HCT116 (cell line): ENCODE measurements around the gene FAM131C. TPM values are rescaled to one million over a fixed set of nuclear protein-coding genes. Genes with fewer than 3 reads are reported as not detected.

Source experiments
- ATAC-seq: fragments of 200-7000 bp; cut with Tn5 transposase; 2 replicates; pipeline ENCODE4 v1.9.1; 2020; ENCODE audit warnings: mild to moderate bottlenecking, moderate library complexity
- BruUV-seq: library from RNA; stranded (reverse); fragments of 400-500 nt; replicated peaks from 2 replicates; lab custom pipeline; 2021; lab: Mats Ljungman, UMichigan
- CTCF ChIA-PET: fragments of 300-600 bp; sonication (Branson Sonifier 250); formaldehyde crosslinking; loops from one replicate; lab custom pipeline; 2021; ENCODE audit warnings: antibody characterized with exemption; lab: Charles Lee
- POLR2A ChIA-PET: fragments of 300-600, 350-600 bp; sonication (Branson Sonifier 250); formaldehyde crosslinking; loops from one replicate; lab custom pipeline; 2021; ENCODE audit warnings: antibody characterized with exemption; lab: Charles Lee
- RAD21 ChIA-PET, 2 experiments: fragments of 300-600 bp; sonication (Branson Sonifier 250); formaldehyde crosslinking; loops; one replicate each; lab custom pipeline; 2023; ENCODE audit warnings: low total read pairs in 2 of 2; ENCODE audit not compliant: uncharacterized antibody in 2 of 2, unreplicated experiment in 2 of 2, low non-redundant PET in 1 of 2; lab: Charles Lee
- DNase-seq: peaks from one replicate; pipeline ENCODE4 v3.0.0-alpha.2; 2010; ENCODE audit warnings: low read depth, low spot score
- H2AFZ ChIP-seq: fragments of 200-600 bp; shearing (Covaris generic), sonication (generic); 2 replicates; pipeline ENCODE4 v1.6.1; 2017; ENCODE audit warnings: low read depth, mixed run types, mixed read lengths, antibody characterized with exemption, low read length; ENCODE audit not compliant: poor library complexity, severe bottlenecking
- H3K27ac ChIP-seq: 2 replicates; pipeline ENCODE4 v1.5.1; 2012; ENCODE audit warnings: low read depth, low read length
- H3K27me3 ChIP-seq: fragments of 200-600 bp; sonication (generic); 2 replicates; pipeline ENCODE4 v1.6.1; 2016; ENCODE audit warnings: mixed run types, low read length, mixed read lengths; ENCODE audit not compliant: insufficient read depth
- H3K36me3 ChIP-seq, 2 experiments: fragments of 200-500 bp in 1 of 2; fragments of 200-600 bp in 1 of 2; sonication (Bioruptor generic) in 1 of 2; sonication (generic) in 1 of 2; 2 replicates each; pipeline versions ENCODE4 v1.5.1 to v1.6.1; 2014 to 2016; ENCODE audit warnings: low read length in 2 of 2, inconsistent platforms in 1 of 2, mixed read lengths in 1 of 2, mixed run types in 1 of 2; ENCODE audit not compliant: insufficient read depth in 2 of 2, control insufficient read depth in 1 of 2
- H3K4me1 ChIP-seq, 2 experiments: fragments of 200-600 bp in 1 of 2; sonication (generic) in 1 of 2; 2 replicates each; pipeline versions ENCODE4 v1.5.1 to v1.6.1; 2012 to 2017; ENCODE audit warnings: low read length in 2 of 2, inconsistent platforms in 1 of 2, mild to moderate bottlenecking in 1 of 2, mixed read lengths in 1 of 2, mixed run types in 1 of 2, moderate library complexity in 1 of 2; ENCODE audit not compliant: insufficient read depth in 2 of 2, control insufficient read depth in 1 of 2
- H3K4me2 ChIP-seq: fragments of 200-600 bp; sonication (generic); 2 replicates; pipeline ENCODE4 v1.6.1; 2017; ENCODE audit warnings: mixed run types, low read length, mixed read lengths
- H3K4me3 ChIP-seq, 2 experiments: fragments of 200-600 bp in 1 of 2; sonication (generic) in 1 of 2; replicated peaks in 1 of 2; 2 replicates each; pipeline ENCODE4 v1.5.1; 2011 to 2016; ENCODE audit warnings: low read length in 2 of 2, control low read depth in 1 of 2, low read depth in 1 of 2, mild to moderate bottlenecking in 1 of 2, mixed read lengths in 1 of 2, mixed run types in 1 of 2
- H3K79me2 ChIP-seq: fragments of 200-600 bp; sonication (generic); 2 replicates; pipeline ENCODE4 v1.6.1; 2017; ENCODE audit warnings: mild to moderate bottlenecking, mixed run types, low read length, moderate library complexity, mixed read lengths; ENCODE audit not compliant: insufficient read depth
- H3K9ac ChIP-seq: fragments of 200-600 bp; sonication (generic); 2 replicates; pipeline ENCODE4 v1.6.1; 2016; ENCODE audit warnings: low read length, mixed read lengths
- H3K9me2 ChIP-seq: fragments of 200-600 bp; sonication (generic), shearing (Covaris generic); 2 replicates; pipeline ENCODE4 v1.6.1; 2017; ENCODE audit warnings: mixed run types, mild to moderate bottlenecking, moderate library complexity; ENCODE audit not compliant: insufficient read depth
- H3K9me3 ChIP-seq, 2 experiments: fragments of 200-500 bp in 1 of 2; fragments of 200-600 bp in 1 of 2; sonication (Bioruptor generic) in 1 of 2; sonication (generic) in 1 of 2; 2 replicates each; pipeline ENCODE4 v1.6.1; 2014 to 2017; ENCODE audit warnings: low read length in 2 of 2, mixed read lengths in 2 of 2, inconsistent platforms in 1 of 2, low read depth in 1 of 2, mild to moderate bottlenecking in 1 of 2, mixed run types in 1 of 2, moderate library complexity in 1 of 2; ENCODE audit not compliant: control insufficient read depth in 1 of 2, insufficient read depth in 1 of 2
- H4K20me1 ChIP-seq: fragments of 200-600 bp; sonication (generic), shearing (Covaris generic); 2 replicates; pipeline ENCODE4 v1.6.1; 2017; ENCODE audit warnings: mixed run types, mild to moderate bottlenecking, moderate library complexity; ENCODE audit not compliant: insufficient read depth
- ATF3 ChIP-seq: IDR thresholded peaks from 2 replicates; pipeline ENCODE4 v1.6.1; 2012
- CEBPB ChIP-seq: IDR thresholded peaks from 2 replicates; pipeline ENCODE4 v1.6.1; 2012; ENCODE audit warnings: low read depth
- CTCF ChIP-seq, 3 experiments: fragments of 200-600 bp in 1 of 3; sonication (generic) in 1 of 3; IDR thresholded peaks in 2 of 3; conservative IDR thresholded peaks in 1 of 3; 2 replicates each; pipeline ENCODE4 v1.5.1; 2012 to 2017; ENCODE audit warnings: low read depth in 2 of 3, low read length in 2 of 3, antibody characterized with exemption in 1 of 3, borderline replicate concordance in 1 of 3, control low read depth in 1 of 3, mild to moderate bottlenecking in 1 of 3, mixed read lengths in 1 of 3, mixed run types in 1 of 3, moderate library complexity in 1 of 3; ENCODE audit not compliant: insufficient read depth in 1 of 3
- RAD21 ChIP-seq: IDR thresholded peaks from 2 replicates; pipeline ENCODE4 v1.6.1; 2012; ENCODE audit warnings: low read depth, mild to moderate bottlenecking
- ZFX ChIP-seq: fragments of 450-650 bp; IDR thresholded peaks from 2 replicates; pipeline ENCODE4 v1.6.1; 2017
- ZNF274 ChIP-seq: fragments of 200-500 bp; sonication (Bioruptor generic); IDR thresholded peaks from 2 replicates; pipeline ENCODE4 v1.6.1; 2014; ENCODE audit warnings: mild to moderate bottlenecking, low read depth, low read length, inconsistent platforms
- intact Hi-C: fragments of 100-400 bp; cut with micrococcal nuclease; formaldehyde crosslinking; loops from 2 replicates; pipeline ENCODE4 v1.10.0; 2022
- total RNA-seq: library from RNA; stranded (reverse); gene quantifications from one replicate; pipeline ENCODE4 v1.2.1, GENCODE V29; 2021; ENCODE audit not compliant: unreplicated experiment

FAM131C gene
- total RNA-seq, 1 experiment from 2014 or later, result 11.6 TPM

- H3K27me3 ChIP-seq, result no peaks in the 10 kb centered on the region
- ChIA-PET POLR2A (no interaction called here), CTCF (interaction anchor here (1.3 kb wide), 1 partner anchor 68 kb away, joined by 3 read pairs; no protein-coding TSS in a partner anchor), RAD21 (no interaction called here)
- H3K9ac ChIP-seq, result peak overlapping the region; percentile 66
- no TSS peak for BruUV-seq
- peak overlapping the region; percentile 85 for H3K4me2 ChIP-seq
- peak overlapping the region; percentile 7 for H2AFZ ChIP-seq
- ATAC-seq (peak; percentile 54), DNase-seq (peak; percentile 21)
- H3K79me2 ChIP-seq, result no peaks in the 10 kb centered on the region
- intact Hi-C loops, result no loop called here
- H3K9me3 ChIP-seq, result no peaks in the 10 kb centered on the region
- no peaks in the 10 kb centered on the region for H3K9me2 ChIP-seq
- H3K27ac ChIP-seq, result peak overlapping the region; percentile 43; the same call in 1 of the 2 replicates
- peaks cover 10 to 24% of the 10 kb centered on the region in 2 experiments for H3K4me1 ChIP-seq
- TF ChIP-seq ZNF274, result no peak
- no peak for TF ChIP-seq CEBPB
- TF ChIP-seq ZFX, result no peak
- no peak for TF ChIP-seq CTCF (IDR thresholded peaks at IDR 0.05 in 2 of 3, conservative IDR thresholded peaks at IDR 0.05 in 1 of 3; ENCODE audit: borderline replicate concordance in 1 of 3, insufficient read depth in 1 of 3, low read depth in 2 of 3, low read length in 2 of 3)
- TF ChIP-seq ATF3, result no peak
- no peak for TF ChIP-seq RAD21
- H4K20me1 ChIP-seq, result no peaks in the 10 kb centered on the region
- H3K36me3 ChIP-seq, result no peaks in the 10 kb centered on the region
- H3K4me3 ChIP-seq, result peak overlapping the region; percentile 36 to 58
These were observed 60.1 kb downstream of the FAM131C start for GRCh38 chr1:16013220-16013907.
